Lower leg skin (tissue), 4 donors: Measurements from ENCODE around the gene ACRBP. TPM values are rescaled to one million over a fixed set of nuclear protein-coding genes. Genes with fewer than 3 reads are reported as not detected.
A peak's percentile ranks its signal among the peaks of the same experiment; 100 is the strongest.

Experiments
- DNase-seq, 2 donors: peaks; one replicate each; pipeline ENCODE4 v3.0.0-alpha.2; 2019; ENCODE audit warnings: low spot score in 2 of 2
- H3K4me3 ChIP-seq: fragments of 200-600 bp; sonication (generic); 2 replicates; pipeline ENCODE4 v1.5.1; 2017; ENCODE audit warnings: mild to moderate bottlenecking, low read depth; ENCODE audit not compliant: poor library complexity, severe bottlenecking
- POLR2A ChIP-seq, 2 donors: fragments of 450-650 bp; IDR thresholded peaks; one replicate each; pipeline ENCODE4 v1.6.1; 2016 to 2017; ENCODE audit warnings: antibody characterized with exemption in 2 of 2, mild to moderate bottlenecking in 1 of 2, moderate library complexity in 1 of 2
- WGBS, 2 donors: methylation state at CpG; one replicate each; pipeline ENCODE4 v1.1.5; 2018; 5-methylcytosine and 5-hydroxymethylcytosine counted together
- intact Hi-C: fragments of 100-400 bp; cut with DNase I; formaldehyde crosslinking; loops from one replicate; pipeline ENCODE4 v1.15.0; 2023; ENCODE audit warnings: low total_unique reads
- total RNA-seq, 4 donors: library from RNA; depleted of rRNA; stranded (reverse); fragments of >200 nt; gene quantifications; one replicate each; pipeline ENCODE4 v1.1.0, GENCODE V29; 2016
- TF ChIP-seq, protein P1 (sequence below), 3 donors: fragments of 450-650 bp; IDR thresholded peaks; one replicate each; pipeline ENCODE4 v1.5.1; 2016; ENCODE audit warnings: antibody characterized with exemption in 3 of 3, mild to moderate bottlenecking in 3 of 3, moderate library complexity in 2 of 3

Gene ACRBP
- total RNA-seq: 1 to 10 TPM in 2 of 4 donors, under 1 TPM in 2; 0.42 to 8.6 (median 0.76) TPM

DNA sequence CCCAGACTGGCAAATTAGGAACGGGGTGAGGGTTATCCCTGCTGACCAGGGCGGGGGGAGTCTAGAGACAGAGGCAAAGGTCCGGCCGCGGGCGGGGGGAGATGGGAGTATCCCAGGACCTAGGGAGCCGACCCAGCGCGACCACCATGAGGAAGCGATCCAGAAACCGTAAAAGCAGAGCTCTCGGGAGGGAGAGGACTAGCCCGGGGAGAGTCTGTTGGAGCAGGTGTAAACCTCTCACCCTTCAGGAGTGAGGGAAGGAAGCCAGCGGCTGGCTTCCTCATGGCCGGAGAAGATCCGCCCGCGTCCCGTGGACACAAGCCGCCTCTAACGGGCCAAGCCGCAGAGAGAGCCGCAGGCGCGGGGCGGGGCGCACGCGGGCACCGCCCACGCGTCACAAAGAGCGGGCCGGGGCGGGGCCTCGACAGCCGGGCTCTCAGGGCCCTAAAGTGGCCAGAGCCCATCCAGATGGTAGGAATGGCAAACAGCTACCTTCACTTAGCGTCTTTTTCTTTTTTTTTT lies at the start of gene ACRBP:
Gene ACRBP, minus strand, starts transcription at position 350 of the 522 bp plus-strand sequence. Its CDS starts 66 bp downstream, at position 284.
- TF ChIP-seq, protein P1, sequence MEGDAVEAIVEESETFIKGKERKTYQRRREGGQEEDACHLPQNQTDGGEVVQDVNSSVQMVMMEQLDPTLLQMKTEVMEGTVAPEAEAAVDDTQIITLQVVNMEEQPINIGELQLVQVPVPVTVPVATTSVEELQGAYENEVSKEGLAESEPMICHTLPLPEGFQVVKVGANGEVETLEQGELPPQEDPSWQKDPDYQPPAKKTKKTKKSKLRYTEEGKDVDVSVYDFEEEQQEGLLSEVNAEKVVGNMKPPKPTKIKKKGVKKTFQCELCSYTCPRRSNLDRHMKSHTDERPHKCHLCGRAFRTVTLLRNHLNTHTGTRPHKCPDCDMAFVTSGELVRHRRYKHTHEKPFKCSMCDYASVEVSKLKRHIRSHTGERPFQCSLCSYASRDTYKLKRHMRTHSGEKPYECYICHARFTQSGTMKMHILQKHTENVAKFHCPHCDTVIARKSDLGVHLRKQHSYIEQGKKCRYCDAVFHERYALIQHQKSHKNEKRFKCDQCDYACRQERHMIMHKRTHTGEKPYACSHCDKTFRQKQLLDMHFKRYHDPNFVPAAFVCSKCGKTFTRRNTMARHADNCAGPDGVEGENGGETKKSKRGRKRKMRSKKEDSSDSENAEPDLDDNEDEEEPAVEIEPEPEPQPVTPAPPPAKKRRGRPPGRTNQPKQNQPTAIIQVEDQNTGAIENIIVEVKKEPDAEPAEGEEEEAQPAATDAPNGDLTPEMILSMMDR (IDR thresholded peaks at IDR 0.05): no peak
- TF ChIP-seq POLR2A (IDR thresholded peaks at IDR 0.05): no peak
- intact Hi-C loops: no loop called here
- peak within 1 kb of the TSS; percentile 16 for H3K4me3 ChIP-seq
- WGBS, 2 donors: 12 to 21% methylated on average over 28 to 37 of the region's 38 CpGs
- peak; percentile 68 to 95 for DNase-seq

GRCh38 chr12:6695313-6696045 lies 48.2 kb upstream of the ACRBP start:
- intact Hi-C loops: no loop called here
- no peak for DNase-seq
- TF ChIP-seq, protein P1 (IDR thresholded peaks at IDR 0.05): no peak
- no peak for TF ChIP-seq POLR2A (IDR thresholded peaks at IDR 0.05)
- 70 to 74% methylated on average over 11 of the region's 11 CpGs for WGBS, 2 donors
- no peak overlapping the region for H3K4me3 ChIP-seq

GRCh38 chr12:6694701-6695100 lies 47.5 kb upstream of the ACRBP start:
- WGBS, 2 donors: 77 to 80% methylated on average over 9 of the region's 9 CpGs
- DNase-seq: no peak
- TF ChIP-seq POLR2A (IDR thresholded peaks at IDR 0.05): no peak
- TF ChIP-seq, protein P1 (IDR thresholded peaks at IDR 0.05): no peak
- no peak overlapping the region for H3K4me3 ChIP-seq
- intact Hi-C loops: no loop called here

- H3K4me3 ChIP-seq: no peak overlapping the region
- WGBS, 2 donors: 71 to 74% methylated on average over 4 of the region's 4 CpGs
- no peak for TF ChIP-seq POLR2A (IDR thresholded peaks at IDR 0.05)
- TF ChIP-seq, protein P1 (IDR thresholded peaks at IDR 0.05): no peak
- DNase-seq: no peak
- intact Hi-C loops: no loop called here
These were observed 46.7 kb upstream of the ACRBP start for GRCh38 chr12:6693832-6694355.

- TF ChIP-seq, protein P1 (IDR thresholded peaks at IDR 0.05): no peak
- no peak for TF ChIP-seq POLR2A (IDR thresholded peaks at IDR 0.05)
- WGBS, 2 donors: 63 to 71% methylated on average over 2 of the region's 2 CpGs
- intact Hi-C loops: no loop called here
- H3K4me3 ChIP-seq: no peak overlapping the region
- DNase-seq: no peak
These were observed 45.7 kb upstream of the ACRBP start for GRCh38 chr12:6692888-6693287.
